Left kidney (tissue), 2 donors: ENCODE measurements around the gene TEDC2. TPM values are rescaled to one million over a fixed set of nuclear protein-coding genes. Genes with fewer than 3 reads are reported as not detected.
A peak's percentile ranks its signal among the peaks of the same experiment; 100 is the strongest.

Experiments
- DNase-seq: peaks from one replicate; pipeline ENCODE4 v3.0.0-alpha.2; 2013
- polyA plus RNA-seq: library from polyadenylated mRNA; unstranded; fragments of 120-200 nt; gene quantifications from one replicate; pipeline ENCODE4 v1.2.1, GENCODE V29; 2013; ENCODE audit not compliant: insufficient read length

Gene TEDC2
- polyA plus RNA-seq, 1 donor = 11.4 TPM

DNA sequence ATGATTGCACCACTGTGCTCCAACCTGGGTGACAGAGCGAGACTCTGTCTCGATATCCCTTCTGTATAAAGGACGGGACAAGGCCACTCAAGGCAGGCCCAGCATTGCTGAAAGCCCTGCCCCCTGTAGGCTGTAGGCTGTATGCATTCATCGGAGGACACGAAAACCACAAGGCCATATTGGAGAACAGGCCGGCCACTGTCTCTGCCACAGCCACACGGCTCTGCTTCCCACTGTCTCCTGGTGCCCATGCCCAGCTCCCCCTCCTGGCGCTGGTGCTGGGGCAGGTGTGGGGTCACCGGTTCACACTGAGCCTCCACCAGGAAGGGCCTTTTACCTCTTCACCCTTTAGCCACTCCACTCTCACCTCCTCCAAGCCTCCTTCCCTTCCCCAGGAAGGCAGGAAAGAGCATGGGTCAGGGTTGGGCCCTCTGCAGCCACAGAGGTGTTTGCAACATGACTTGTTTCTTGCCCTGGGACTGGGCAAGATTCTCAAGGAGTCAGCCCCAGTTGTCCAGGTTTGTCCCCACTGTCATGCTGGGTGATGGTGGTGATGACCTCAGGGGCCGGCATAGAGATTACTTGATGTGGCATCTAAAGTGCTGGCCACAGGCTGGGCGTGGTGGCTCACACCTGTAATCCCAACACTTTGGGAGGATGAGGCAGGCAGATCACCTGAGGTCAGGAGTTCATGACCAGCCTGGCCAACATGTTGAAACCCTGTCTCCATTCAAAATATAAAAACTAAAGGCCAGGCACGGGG lies 5.9 kb downstream of the TEDC2 start:
- DNase-seq = no peak

DNA sequence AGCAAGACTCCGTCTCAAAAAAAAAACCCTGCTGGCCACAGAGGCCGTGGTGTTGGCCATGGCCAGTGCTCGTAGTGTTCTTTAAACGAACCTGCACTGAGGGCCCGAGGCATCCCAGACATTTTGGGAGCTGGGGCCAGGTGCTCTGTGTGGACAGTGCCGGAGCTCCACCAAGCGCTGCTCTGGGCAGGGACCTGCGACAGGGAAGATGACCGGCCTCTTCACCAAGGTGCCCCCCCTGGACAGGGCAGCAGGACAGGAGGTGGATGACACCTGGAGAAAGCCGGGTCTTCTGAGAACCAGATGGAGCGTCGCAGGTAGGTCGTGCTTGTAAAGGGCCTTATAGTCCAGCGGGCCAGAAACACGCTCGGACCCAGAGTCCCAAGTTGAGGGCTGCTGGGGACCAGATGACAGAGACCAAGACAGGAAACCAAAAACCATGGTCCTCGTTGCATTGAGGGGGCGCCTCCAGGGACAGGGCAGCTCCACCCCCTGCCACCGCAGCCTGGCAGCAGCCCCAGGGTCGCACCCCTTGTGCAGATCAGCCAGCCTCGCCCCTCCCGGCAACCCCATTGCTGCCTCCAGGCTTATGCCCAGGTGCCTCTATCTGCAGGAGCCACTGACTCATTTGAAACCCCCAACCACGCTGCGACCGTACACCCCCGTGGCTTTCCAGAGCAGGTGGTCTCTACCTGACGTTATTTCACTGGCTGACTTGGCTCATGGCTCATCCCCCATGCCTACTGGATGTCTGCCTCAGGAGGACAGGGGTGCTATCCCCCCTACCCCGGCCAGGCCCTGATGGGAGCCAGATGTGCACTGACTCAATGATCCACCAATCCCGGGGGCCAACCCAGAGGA lies 7.0 kb downstream of the TEDC2 start:
- no peak for DNase-seq

DNA sequence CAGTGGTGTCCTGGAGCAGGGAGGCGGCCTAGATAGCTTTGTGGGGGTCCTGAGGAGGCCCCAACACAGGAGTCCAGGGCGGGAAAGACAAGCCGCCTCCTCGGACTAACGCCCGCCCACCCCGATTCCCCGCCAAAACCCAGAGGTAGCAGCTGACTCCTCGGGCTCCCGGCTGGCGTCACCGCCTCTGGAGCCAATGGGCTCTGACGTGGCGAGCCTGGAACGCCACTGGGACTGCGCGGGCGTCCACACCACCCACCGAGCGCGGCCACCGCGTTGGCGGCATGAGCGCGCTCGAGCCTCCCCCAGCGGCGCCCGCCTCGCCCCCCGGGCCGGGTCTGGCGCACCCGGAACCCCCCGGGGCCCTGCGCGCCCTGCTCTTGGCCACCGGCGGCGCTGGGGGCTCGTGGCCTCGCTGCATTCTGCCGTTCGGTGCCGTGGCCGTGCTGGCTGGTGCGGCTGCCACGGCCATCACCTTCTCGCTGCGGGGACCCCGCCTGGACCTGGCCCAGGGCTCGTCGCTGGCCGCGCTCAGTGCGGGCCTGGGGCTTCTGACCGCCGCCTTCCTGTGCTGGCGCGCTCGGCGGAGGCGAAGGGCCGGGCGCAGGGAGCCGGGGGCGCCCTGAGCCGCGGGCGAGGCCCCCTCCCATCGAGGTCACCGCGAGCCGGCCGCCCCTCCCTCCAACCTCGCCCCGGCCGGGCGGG lies 7.8 kb downstream of the TEDC2 start:
- DNase-seq = no peak

DNA sequence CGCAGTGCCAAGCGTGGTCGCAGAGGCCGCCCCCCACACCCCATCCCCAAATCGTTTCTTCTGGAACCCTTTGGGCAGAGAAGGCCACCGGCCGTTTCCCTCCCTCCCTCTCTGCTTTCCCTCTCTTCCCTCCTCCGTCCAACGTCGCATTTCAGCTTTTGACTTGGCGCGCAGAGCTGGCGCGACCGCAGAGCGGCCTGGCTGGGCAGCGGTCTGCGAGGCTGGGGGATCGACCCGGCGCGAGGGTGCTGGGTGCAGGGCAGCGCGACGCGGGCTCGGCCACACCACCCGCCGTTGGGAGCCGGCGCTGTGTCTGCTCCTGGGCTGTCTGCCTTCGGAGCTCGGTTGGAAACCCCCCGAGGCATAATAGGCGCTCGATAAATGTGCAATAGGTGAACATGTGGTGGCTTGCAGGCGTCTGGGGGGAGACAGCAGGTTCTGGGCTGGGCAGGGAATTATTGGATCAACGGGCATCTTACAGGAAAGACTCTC lies 8.4 kb downstream of the TEDC2 start:
- no peak for DNase-seq

DNA sequence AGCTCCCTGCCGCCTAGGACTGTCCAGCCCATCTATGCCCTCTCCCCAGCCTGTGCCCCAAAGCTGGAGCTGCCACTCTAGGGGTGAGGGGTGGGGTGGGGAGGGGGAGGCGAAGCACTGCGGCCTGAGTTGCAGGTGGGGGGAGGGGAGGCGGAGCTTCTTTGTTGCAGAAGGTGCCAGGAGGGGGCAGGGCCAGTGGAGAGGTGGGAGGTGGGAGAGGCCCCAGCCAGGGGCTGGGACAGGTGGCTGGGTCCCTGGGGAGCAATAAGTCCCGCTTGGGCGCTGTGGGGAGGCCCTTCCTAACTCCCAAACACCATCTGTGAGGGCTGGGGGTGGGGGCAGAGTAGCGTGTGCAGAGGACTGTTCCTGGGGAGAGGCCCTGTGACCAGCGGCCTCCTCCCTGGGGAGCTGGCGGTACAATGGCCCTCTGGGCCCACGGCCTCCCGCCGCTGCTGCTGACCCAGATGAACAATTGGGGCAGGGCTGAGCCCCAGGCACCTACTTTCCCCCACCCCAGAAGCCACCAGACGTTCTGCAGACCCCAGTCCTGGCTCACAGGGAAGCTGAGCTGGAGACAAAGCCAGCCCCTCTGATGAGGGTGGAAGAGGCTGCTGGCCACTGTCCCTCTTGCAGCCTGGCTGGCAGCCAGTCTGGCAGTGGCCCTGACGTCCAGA lies 9.0 kb downstream of the TEDC2 start:
- no peak for DNase-seq

DNA sequence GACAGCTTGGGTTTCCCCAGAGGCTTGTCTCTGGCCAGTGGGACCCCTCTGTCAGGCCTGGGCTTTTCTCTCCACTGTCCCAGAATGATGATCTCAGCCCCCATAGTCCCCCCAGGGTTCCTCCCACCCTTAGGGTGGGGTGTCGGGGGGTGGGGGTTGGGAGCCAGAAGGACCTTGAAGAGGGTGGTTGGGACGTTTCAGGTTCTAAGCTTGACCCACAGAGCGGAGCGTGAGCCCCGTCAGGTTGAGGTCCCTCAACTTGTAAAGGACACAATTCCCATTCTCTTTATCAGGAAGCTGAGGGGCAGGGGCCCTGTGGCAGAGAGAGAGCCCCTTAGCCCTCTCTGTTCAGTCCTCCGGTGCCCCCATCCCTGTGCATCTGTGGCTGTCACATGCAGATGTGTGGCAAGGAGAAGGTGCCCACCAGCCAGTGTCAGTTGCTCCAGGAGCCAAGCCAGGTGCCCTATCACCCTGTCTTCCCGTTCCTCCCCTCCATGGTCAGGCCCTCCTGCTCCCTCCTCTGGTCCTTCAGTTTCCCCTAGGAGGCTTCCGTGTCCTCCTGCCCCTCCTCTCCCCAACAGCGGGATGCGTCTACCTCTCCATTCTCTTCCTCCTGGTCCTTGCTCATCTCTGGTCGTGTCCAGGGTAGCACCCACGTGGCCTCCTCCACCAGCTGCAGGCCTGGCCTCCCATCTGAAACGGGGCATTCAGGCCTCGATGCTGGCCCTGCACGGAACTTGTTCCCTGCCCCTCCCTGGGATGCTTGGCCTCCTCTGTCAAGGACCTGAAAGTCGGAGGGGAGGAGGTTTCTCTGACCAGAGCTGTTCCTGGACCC lies 9.7 kb downstream of the TEDC2 start:
- DNase-seq = no peak

DNA sequence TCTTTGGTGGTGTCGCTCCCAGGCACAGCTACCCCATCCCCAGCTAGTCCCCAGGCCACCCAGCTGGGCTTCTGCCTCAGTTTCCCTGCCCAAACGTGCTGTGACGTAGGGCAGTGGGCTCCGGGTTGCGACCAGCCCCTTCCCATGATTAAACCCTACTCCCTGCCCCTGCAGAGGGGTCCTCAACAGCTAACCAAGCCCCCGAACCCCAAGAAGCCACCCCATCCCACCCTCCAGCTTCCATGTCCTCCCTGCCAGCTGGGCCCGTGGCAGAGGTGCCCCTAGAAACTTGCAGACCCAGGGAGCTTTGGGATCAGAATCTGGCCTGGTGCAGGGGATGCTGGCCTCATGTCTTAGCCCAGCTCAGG lies 10.3 kb downstream of the TEDC2 start:
- no peak for DNase-seq

DNA sequence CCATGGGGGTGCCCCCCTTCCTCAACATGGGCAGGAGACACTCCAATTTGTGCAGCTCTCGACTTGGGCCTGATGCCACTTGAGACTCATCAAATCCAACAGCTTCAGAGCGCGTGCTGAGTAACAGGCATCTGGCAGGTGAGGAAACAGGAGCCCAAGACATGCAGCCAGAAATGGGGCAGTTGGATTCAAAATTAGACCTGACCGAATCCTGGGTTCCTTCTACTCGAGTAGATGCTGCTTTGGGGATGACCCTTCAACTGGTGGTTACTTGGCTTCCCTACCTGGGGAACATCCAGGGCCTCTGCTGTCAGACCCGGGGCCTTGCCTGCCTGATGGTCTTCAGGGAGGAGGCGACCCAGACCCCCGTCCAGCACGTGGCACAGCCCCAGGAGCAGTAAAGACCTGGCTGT lies 10.7 kb downstream of the TEDC2 start:
- no peak for DNase-seq

DNA sequence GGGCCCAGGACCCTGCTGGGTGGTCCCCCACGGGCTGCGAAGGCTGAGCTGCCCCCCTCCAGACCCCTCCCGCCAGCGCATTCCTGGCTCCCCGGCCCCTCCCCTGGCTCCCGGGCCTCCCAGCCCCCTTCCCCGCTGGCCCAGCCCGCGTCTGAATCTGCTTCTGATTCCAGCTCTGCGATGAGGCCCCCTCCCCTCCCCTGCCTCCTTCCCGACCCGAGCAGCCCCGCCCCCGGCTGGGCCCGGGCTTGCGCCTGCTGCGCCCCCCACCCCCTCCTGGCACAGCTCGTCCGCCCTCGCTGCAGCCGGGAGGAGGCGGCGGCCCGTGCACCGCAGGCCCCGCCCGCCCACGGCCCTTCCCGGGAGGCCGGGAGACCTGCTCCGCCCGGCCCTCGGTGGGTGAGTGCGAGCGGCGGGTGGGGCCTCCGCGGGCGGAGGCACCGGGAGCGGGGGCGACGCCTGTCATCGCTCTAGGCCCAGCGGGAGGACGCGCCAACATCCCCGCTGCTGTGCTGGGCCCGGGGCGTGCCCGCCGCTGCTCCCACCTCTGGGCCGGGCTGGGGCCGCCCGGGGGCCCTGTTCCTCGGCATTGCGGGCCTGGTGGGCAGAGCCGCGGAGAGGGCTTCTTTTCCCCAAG lies 11.2 kb downstream of the TEDC2 start, which contains the start of gene NTN3:
NTN3 (plus strand) TSS at position 282 of the 637 bp plus-strand sequence. CDS start 405 bp downstream, outside the sequence.
- no peak for DNase-seq

DNA sequence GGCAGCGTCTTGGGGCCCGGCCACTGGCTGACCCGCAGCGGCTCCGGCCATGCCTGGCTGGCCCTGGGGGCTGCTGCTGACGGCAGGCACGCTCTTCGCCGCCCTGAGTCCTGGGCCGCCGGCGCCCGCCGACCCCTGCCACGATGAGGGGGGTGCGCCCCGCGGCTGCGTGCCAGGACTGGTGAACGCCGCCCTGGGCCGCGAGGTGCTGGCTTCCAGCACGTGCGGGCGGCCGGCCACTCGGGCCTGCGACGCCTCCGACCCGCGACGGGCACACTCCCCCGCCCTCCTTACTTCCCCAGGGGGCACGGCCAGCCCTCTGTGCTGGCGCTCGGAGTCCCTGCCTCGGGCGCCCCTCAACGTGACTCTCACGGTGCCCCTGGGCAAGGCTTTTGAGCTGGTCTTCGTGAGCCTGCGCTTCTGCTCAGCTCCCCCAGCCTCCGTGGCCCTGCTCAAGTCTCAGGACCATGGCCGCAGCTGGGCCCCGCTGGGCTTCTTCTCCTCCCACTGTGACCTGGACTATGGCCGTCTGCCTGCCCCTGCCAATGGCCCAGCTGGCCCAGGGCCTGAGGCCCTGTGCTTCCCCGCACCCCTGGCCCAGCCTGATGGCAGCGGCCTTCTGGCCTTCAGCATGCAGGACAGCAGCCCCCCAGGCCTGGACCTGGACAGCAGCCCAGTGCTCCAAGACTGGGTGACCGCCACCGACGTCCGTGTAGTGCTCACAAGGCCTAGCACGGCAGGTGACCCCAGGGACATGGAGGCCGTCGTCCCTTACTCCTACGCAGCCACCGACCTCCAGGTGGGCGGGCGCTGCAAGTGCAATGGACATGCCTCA lies 12.0 kb downstream of the TEDC2 start:
- no peak for DNase-seq

DNA sequence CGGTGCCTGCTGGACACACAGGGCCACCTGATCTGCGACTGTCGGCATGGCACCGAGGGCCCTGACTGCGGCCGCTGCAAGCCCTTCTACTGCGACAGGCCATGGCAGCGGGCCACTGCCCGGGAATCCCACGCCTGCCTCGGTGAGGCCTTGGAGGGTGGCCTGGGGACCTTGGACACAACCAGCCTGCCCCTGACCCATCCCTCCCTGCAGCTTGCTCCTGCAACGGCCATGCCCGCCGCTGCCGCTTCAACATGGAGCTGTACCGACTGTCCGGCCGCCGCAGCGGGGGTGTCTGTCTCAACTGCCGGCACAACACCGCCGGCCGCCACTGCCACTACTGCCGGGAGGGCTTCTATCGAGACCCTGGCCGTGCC lies 12.6 kb downstream of the TEDC2 start:
- no peak for DNase-seq

DNA sequence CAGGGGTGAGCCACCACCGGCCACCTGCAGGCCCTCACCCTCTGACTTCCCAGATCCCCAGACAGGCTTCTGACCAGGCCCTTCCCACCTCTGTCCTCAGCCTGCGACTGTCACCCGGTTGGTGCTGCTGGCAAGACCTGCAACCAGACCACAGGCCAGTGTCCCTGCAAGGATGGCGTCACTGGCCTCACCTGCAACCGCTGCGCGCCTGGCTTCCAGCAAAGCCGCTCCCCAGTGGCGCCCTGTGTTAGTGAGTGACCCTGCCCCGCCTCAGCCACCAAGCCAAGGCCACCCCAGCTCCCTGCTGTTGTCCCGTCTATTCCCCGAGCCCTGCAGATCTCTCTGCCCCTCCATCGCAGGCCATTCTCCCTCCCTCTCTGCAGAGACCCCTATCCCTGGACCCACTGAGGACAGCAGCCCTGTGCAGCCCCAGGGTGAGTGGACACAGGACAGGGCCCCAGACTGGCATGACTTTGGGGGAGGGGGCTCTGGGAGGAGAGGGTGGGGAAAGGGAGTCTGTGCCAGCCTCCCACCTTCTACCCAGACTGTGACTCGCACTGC lies 13.1 kb downstream of the TEDC2 start:
- DNase-seq = no peak

DNA sequence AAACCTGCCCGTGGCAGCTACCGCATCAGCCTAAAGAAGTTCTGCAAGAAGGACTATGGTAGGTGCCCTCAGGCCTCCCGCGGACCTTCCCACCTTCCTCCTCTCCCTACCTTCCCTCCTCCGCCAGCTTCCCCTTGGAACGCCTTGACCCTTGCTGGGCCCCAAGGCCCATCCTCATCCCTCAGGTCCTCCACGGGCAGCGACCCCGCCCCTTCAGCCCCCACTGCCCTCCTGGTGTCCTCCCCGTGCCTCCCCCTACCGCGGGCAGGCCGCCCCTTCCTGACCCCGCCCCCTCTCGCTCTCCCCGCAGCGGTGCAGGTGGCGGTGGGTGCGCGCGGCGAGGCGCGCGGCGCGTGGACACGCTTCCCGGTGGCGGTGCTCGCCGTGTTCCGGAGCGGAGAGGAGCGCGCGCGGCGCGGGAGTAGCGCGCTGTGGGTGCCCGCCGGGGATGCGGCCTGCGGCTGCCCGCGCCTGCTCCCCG lies 13.6 kb downstream of the TEDC2 start:
- no peak for DNase-seq

DNA sequence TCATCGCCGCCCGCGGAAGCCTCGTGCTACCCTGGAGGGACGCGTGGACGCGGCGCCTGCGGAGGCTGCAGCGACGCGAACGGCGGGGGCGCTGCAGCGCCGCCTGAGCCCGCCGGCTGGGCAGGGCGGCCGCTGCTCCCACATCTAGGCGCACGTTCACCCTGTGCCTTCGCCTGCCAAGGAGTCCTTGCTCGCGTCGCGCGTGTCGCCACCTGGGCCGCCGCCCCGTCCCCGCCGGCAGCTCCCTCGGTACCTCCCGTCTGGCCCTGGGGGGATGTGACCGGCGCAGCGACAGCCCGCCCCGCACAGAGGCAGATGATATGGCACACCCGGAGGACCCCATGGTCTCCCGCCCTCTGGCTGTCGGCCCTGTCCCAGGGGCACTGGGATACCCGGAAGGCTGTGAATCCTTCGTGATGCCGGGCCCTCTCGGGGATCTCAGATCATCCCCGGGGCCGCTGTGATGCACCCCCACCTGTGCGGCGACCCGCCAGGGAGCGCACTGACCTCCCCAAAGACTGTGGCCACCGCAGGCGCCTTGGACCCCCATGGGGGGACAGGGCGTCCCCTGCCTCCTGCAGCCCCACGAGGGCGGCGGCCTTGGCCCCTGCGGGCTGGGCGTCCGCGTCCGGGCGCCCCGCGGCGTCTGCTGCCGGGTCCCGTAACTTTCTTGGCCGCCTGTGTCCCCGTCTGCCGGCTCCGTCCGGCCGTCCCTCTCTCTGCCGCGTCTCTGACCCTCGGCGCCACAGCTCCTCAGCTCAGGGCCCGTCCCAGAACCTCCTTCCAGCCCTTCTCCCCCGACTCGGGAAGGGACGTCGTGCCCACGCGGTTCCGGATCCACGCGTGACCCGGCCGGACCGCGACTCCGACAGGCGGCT lies 14.3 kb downstream of the TEDC2 start:
- DNase-seq = no peak

DNA sequence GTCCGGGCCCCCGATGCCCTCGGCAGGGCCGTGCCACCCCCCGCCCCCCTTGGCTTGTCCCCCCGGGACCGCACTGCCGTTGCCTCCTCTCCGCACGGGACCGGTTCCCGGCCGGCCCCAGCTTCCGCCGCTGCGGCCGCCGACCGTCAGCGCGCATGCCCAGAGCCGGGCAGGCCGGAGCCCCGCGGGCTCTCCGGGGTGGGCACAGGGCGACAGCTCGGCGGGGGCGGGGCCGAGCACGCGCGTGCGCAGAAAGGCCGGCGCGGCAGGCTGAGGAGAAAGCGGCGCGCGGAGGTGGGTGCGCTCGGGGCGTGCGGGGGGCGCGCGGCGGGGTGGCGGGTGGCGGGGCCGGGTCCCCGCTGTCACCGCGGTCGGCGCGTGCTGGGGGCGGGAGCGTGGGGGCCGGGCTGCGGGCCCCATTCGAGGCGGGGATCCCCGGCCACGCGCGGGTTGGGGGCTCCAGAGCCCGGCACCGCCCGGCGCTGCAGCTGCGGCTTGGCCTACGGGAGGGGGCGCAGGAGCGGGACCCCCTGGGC lies 15.0 kb downstream of the TEDC2 start, which contains the start of gene TBC1D24:
TBC1D24 (plus strand) TSS at position 251 of the 536 bp plus-strand sequence. CDS start 21,022 bp downstream, outside the sequence.
- DNase-seq = peak; percentile 82

DNA sequence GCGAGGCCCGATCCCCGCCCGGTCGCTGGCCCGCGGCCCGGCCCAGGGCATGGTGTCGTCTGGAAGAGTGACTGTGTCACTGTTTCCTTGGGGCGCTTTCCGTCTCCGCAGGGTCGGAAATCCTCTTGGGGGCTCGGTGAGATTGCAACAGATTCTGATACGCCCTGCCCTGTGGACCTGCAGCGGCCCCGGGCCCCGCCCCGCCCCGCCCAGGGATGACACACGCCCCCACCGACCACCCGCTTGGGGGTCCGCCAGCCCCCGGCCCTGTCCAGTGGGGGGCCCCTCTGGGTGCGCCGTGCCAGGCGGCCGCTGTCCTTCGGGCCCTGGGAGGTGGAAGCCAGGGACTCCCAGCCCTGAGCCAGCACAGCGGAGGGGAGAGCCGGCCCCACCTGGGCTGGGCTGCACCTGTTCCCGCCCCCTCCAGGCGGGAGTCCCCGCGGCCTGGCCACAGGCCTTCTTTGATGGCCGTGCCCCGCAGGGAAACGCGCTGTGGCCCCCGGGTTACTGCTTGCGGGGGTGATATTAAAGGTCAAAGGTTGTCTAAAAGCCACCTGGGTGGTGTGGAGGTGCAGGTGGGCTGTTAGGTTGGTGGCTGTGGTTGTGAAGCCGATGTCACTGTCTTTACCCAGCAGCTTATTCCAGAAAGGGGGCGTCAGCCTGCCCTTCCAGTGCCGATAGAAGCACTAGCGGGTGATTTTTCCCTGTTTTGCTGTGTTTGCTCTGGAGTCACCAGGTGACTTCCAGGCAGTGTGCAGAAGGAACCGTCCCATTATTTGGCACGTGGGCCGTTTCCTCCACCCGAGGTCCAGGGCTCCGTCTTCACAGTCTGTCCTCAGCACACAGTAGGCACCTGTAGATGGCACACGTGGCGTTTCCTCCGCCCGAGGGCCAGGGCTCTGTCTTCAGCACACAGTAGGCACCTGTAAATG lies 15.8 kb downstream of the TEDC2 start:
- DNase-seq = no peak
